NCI-H2171 (cell line): Measurements from ENCODE around the gene PHF20.
"Not testable (repeated sequence)": the region's sequence is repeated elsewhere in the genome, so short reads cannot be mapped to it uniquely, and the experiment has no call there.

Experiments
- DNase-seq: peaks from one replicate; lab custom pipeline; 2025; lab: John Stamatoyannopoulos, UW

The PHF20 gene

DNA sequence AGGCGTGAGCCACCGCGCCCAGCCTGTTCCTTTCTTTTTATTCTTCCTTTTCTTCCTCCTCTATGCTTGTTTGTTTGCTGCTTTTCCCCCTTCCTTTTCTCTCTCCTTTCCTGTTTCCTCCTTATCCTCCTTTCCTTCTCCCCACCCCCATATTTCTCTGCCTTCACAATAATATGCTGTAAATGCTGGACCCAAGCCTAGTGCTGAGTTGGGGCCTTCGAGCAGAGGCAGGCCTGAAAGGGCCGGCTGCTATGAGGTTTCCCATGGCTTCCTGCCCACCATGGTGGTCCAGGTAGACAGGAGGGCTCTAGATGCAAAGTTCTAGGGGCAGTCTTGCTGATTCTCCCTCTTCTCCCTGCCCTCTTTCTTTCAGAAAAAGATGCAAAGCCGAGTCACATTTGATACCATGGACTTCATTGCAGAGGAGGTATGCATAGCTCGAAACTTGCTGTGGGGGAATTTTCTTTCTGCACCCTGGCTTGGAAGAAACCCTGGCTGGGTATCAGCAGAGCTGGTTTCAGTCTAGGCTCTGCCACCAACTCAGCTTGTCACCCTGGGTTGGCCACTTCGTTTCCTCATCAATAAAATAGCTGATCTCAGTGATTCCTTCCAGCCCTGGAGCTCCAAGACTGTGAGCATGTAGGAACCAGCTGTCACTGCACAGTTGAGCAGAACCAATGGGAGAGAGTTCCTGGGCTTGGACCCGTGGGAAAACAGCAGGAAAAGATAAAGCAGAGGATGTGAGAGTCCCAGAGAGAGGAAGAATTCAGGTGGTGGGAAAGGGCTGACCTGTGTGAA lies 204.0 kb downstream of the PHF20 start:
- no peak for DNase-seq

GRCh38 chr20:35978041-35978513 lies 206.3 kb downstream of the PHF20 start:
- DNase-seq: no peak

DNA sequence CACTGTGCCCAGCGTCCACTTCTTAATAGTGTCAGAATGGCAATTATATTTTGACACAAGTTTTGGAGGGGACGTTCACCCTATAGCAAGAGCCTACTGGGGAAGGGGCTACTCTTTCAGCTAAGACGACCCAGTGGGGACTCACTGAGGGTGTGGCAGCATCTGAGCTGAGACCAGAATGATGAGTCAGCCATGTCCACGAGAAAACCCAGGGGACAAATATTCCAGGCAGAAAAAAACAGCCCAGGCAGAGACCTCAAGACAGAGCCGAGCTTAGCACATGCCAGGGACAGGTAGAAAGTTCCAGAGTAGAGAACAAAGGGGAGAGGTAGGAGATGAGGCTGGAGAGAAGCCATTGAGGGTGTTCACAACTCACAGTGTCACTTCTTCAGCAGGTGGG lies 207.7 kb downstream of the PHF20 start:
- no peak for DNase-seq

- DNase-seq: no peak
Observed at GRCh38 chr20:35981969-35982368, 210.2 kb downstream of the PHF20 start.

DNA sequence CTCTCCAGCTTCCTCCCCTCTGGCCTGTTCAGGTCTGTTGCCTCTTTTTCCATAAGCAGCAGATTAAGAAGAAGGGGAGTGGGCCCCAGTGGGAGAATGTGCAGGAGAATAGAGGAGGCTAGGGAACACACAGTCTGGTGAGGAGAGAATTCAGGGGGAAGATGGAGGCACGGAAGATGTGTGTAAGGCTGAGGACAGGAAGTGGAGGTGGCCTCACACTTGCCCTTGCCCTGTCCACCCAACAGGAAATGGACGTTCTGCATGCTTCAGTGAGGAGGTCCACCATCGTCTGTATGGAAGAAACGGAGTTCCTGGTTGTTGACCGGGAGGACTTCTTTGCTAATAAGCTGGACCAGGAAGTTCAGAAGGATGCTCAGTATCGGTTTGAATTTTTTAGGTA lies 212.6 kb downstream of the PHF20 start:
- no peak for DNase-seq

- DNase-seq: no peak
Observed at GRCh38 chr20:35985806-35986205, 214.0 kb downstream of the PHF20 start.

DNA sequence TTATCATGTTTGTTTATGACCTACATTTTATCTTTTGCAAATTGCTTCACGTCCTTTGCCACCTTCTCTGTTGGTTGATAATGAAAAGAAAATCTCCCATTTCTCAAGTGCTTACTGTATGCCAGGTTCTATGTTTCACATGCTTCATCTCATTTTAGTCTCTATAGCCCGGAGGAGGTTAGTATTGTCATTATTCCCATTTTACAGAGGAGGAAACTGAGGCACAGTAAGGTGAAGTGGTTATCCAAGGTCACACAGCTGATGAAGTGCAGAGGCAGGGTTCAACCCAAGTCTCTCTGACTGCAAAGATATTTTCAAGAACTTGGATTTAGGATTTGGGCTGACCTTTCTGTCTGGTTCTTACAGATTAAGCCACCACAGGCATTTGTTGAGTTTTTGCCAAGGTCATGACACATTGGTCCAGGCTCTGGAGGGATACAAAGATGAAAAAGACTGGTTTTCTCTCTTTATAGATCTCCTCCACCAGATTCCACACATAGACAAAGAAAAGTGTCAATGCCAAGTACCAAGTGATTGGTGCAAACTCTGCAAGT lies 217.2 kb downstream of the PHF20 start:
- DNase-seq: no peak

- DNase-seq: peak; percentile 26
Observed at GRCh38 chr20:35991142-35991771, 219.4 kb downstream of the PHF20 start.

GRCh38 chr20:35992713-35993335 lies 221.0 kb downstream of the PHF20 start:
- peak; percentile 86 for DNase-seq

DNA sequence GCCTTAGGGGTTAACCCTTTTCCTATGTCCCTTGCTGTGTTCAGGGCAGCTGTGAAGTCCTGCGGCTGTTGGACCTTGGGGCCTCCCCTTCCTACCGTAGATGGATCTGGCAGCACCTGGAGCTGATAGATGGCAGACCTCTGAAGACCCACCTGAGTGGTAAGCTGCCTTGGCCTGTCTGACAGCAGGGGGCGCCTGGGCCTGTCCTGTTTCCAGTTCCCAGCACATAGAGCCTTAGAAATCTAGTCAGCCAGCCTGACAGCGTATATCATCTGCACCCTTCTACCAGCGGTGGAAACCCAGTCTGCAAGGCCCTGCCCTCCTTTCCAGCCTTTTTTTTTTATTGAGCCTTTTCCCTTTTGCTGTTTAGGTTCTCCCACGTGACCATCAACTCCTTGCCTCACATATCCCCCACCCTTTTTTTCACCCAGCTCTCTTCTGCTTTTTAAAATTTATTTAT lies 223.2 kb downstream of the PHF20 start:
- peak; percentile 78 for DNase-seq

DNA sequence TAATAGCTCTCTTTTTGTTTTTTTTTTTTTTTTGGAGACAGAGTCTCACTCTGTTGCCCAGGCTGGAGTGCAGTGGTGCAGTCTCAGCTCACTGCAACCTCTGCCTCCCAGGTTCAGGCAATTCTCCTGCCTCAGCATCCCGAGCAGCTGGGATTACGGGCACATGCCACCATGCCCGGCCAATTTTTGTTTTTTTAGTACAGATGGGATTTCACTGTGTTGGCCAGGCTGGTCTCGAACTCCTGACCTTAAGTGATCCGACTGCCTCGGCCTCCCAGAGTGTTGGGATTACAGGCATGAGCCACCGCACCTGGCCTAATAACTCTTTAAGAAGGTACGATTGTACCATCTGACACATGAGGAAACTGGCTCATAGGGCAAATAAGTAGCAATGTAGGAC lies 224.7 kb downstream of the PHF20 start:
- not testable (repeated sequence) for DNase-seq
